IMR-90 (cell line): ENCODE measurements around the gene INSL6. TPM values are rescaled to one million over a fixed set of nuclear protein-coding genes. Genes with fewer than 3 reads are reported as not detected.

Experiments
- ATAC-seq: fragments of 200-7000 bp; cut with Tn5 transposase; 2 replicates; pipeline ENCODE4 v1.9.1; 2020; ENCODE audit warnings: low read depth, mild to moderate bottlenecking, moderate library complexity
- BruUV-seq: library from RNA; stranded (reverse); fragments of 400-500 nt; replicated peaks from 2 replicates; lab custom pipeline; 2021; lab: Mats Ljungman, UMichigan
- CTCF ChIA-PET: fragments of 300-600 bp; formaldehyde crosslinking; extraction: SDS; loops from one replicate; lab custom pipeline; 2021; ENCODE audit warnings: antibody characterized with exemption; lab: Yijun Ruan, JAX
- POLR2A ChIA-PET: fragments of 300-600 bp; sonication (Branson Sonifier 250); formaldehyde crosslinking; loops from one replicate; lab custom pipeline; 2022; ENCODE audit warnings: antibody characterized with exemption; ENCODE audit not compliant: unreplicated experiment; lab: Charles Lee
- DNase-seq: peaks from one replicate; pipeline ENCODE4 v3.0.0; 2013
- H2AFZ ChIP-seq: replicated peaks from 2 replicates; pipeline ENCODE3; 2013; ENCODE audit warnings: low read length, mild to moderate bottlenecking; ENCODE audit not compliant: poor library complexity
- H2AK5ac ChIP-seq: 2 replicates; pipeline ENCODE4 v1.6.1; 2013; ENCODE audit warnings: low read depth, low read length, inconsistent platforms
- H2AK9ac ChIP-seq: replicated peaks from 2 replicates; pipeline ENCODE3; 2013; ENCODE audit warnings: mild to moderate bottlenecking, low read depth, low read length, moderate library complexity; ENCODE audit not compliant: poor library complexity
- H2BK120ac ChIP-seq: 2 replicates; pipeline ENCODE4 v1.6.1; 2013; ENCODE audit warnings: low read depth, low read length, inconsistent platforms
- H2BK15ac ChIP-seq: 3 replicates; pipeline ENCODE4 v1.6.1; 2013; ENCODE audit warnings: low read depth, low read length, inconsistent platforms
- H2BK20ac ChIP-seq: 2 replicates; pipeline ENCODE4 v1.6.1; 2013; ENCODE audit warnings: low read depth, mild to moderate bottlenecking, inconsistent platforms, low read length, moderate library complexity
- H2BK5ac ChIP-seq: 2 replicates; pipeline ENCODE4 v1.6.1; 2013; ENCODE audit warnings: mild to moderate bottlenecking, low read depth, low read length, inconsistent platforms; ENCODE audit not compliant: poor library complexity, severe bottlenecking
- H3K14ac ChIP-seq: replicated peaks from 2 replicates; pipeline ENCODE4 v1.6.1; 2013; ENCODE audit warnings: low read depth, low read length, inconsistent platforms
- H3K18ac ChIP-seq: 2 replicates; pipeline ENCODE4 v1.6.1; 2013; ENCODE audit warnings: low read depth, low read length, control low read depth
- H3K23ac ChIP-seq: 2 replicates; pipeline ENCODE4 v1.6.1; 2013; ENCODE audit warnings: low read depth, low read length, inconsistent platforms
- H3K27ac ChIP-seq: 2 replicates; pipeline ENCODE4 v1.5.1; 2013; ENCODE audit warnings: mild to moderate bottlenecking, control low read depth, low read length; ENCODE audit not compliant: insufficient read depth
- H3K27me3 ChIP-seq: 2 replicates; pipeline ENCODE4 v1.6.1; 2013; ENCODE audit warnings: low read length; ENCODE audit not compliant: control insufficient read depth, insufficient read depth
- H3K36me3 ChIP-seq: 2 replicates; pipeline ENCODE4 v1.6.1; 2013; ENCODE audit warnings: low read length, mixed read lengths; ENCODE audit not compliant: control insufficient read depth, insufficient read depth
- H3K4ac ChIP-seq: 2 replicates; pipeline ENCODE4 v1.6.1; 2013; ENCODE audit warnings: low read depth, low read length, inconsistent platforms
- H3K4me1 ChIP-seq: 2 replicates; pipeline ENCODE4 v1.6.1; 2013; ENCODE audit warnings: low read length, mixed read lengths; ENCODE audit not compliant: control insufficient read depth, insufficient read depth
- H3K4me2 ChIP-seq: 2 replicates; pipeline ENCODE4 v1.6.1; 2013; ENCODE audit warnings: low read depth, mild to moderate bottlenecking, control low read depth, low read length, moderate library complexity
- H3K4me3 ChIP-seq: 2 replicates; pipeline ENCODE4 v1.5.1; 2013; ENCODE audit warnings: low read depth, mild to moderate bottlenecking, control low read depth, low read length, moderate library complexity; ENCODE audit not compliant: insufficient read depth
- H3K56ac ChIP-seq: 2 replicates; pipeline ENCODE4 v1.6.1; 2013; ENCODE audit warnings: low read length, inconsistent platforms; ENCODE audit not compliant: insufficient read depth; ENCODE audit errors: extremely low read depth
- H3K79me1 ChIP-seq, 2 experiments: 2 replicates each; pipeline ENCODE4 v1.6.1; 2013; ENCODE audit warnings: low read length in 2 of 2, inconsistent platforms in 1 of 2, low read depth in 1 of 2
- H3K9ac ChIP-seq: 2 replicates; pipeline ENCODE4 v1.6.1; 2013; ENCODE audit warnings: low read depth, low read length, control low read depth
- H3K9me1 ChIP-seq: 2 replicates; pipeline ENCODE4 v1.6.1; 2013; ENCODE audit warnings: low read length, inconsistent platforms; ENCODE audit not compliant: insufficient read depth
- H3K9me3 ChIP-seq: 2 replicates; pipeline ENCODE4 v1.6.1; 2013; ENCODE audit warnings: low read length; ENCODE audit not compliant: control insufficient read depth, insufficient read depth
- H4K20me1 ChIP-seq: 2 replicates; pipeline ENCODE4 v1.6.1; 2013; ENCODE audit warnings: low read length, inconsistent platforms; ENCODE audit not compliant: insufficient read depth
- H4K5ac ChIP-seq: 2 replicates; pipeline ENCODE4 v1.6.1; 2013; ENCODE audit warnings: mild to moderate bottlenecking, low read depth, low read length, control low read depth
- H4K8ac ChIP-seq, 2 experiments: 2 replicates each; pipeline ENCODE4 v1.6.1; 2013; ENCODE audit warnings: low read depth in 2 of 2, low read length in 2 of 2, control low read depth in 1 of 2, inconsistent platforms in 1 of 2
- H4K91ac ChIP-seq: 2 replicates; pipeline ENCODE4 v1.6.1; 2013; ENCODE audit warnings: low read depth, low read length, inconsistent platforms; ENCODE audit not compliant: insufficient read depth
- BHLHE40 ChIP-seq: fragments of 150-350 bp; IDR thresholded peaks from 2 replicates; pipeline ENCODE4 v1.6.1; 2016; ENCODE audit warnings: mild to moderate bottlenecking, low read depth, low read length
- CHD1 ChIP-seq: IDR thresholded peaks from 2 replicates; pipeline ENCODE4 v1.6.1; 2012; ENCODE audit warnings: low read depth, low read length, improper control_type of control experiment
- CTCF ChIP-seq: conservative IDR thresholded peaks from 2 replicates; pipeline ENCODE4 v1.5.1; 2012; ENCODE audit warnings: mild to moderate bottlenecking, low read depth, low read length, improper control_type of control experiment
- ELK1 ChIP-seq: fragments of 150-350 bp; IDR thresholded peaks from 2 replicates; pipeline ENCODE4 v1.6.1; 2016; ENCODE audit warnings: low read depth, mild to moderate bottlenecking, low read length, moderate library complexity, borderline replicate concordance
- MXI1 ChIP-seq: IDR thresholded peaks from 2 replicates; pipeline ENCODE4 v1.6.1; 2012; ENCODE audit warnings: low read depth, mild to moderate bottlenecking, low read length, moderate library complexity, borderline replicate concordance
- POLR2A ChIP-seq: IDR thresholded peaks from 2 replicates; pipeline ENCODE4 v1.6.1; 2012; ENCODE audit warnings: mild to moderate bottlenecking, low read depth, low read length
- RAD21 ChIP-seq: IDR thresholded peaks from 2 replicates; pipeline ENCODE4 v1.6.1; 2012; ENCODE audit warnings: low read length, improper control_type of control experiment
- RCOR1 ChIP-seq: IDR thresholded peaks from 2 replicates; pipeline ENCODE4 v1.6.1; 2012; ENCODE audit warnings: mild to moderate bottlenecking, low read length, improper control_type of control experiment; ENCODE audit not compliant: insufficient replicate concordance
- RFX5 ChIP-seq: IDR thresholded peaks from 2 replicates; pipeline ENCODE4 v1.8.0; 2012; ENCODE audit warnings: low read depth, mild to moderate bottlenecking, low read length, moderate library complexity
- WGBS, 2 experiments: methylation state at CpG; one replicate each; pipeline versions ENCODE4 v1.1.5 to v1.1.7; 2013; ENCODE audit warnings: missing lambda C conversion rate in 2 of 2; ENCODE audit not compliant: insufficient read length in 1 of 2; ENCODE audit errors: extremely low coverage in 2 of 2; 5-methylcytosine and 5-hydroxymethylcytosine counted together
- dilution Hi-C: fragments of 300-500 bp; cut with HindIII; formaldehyde crosslinking; loops from one replicate; pipeline ENCODE4 v1.14.3; 2018; ENCODE audit warnings: low sequenced_read_pairs; ENCODE audit not compliant: unreplicated experiment
- in situ Hi-C: fragments of 300-500 bp; cut with MboI; formaldehyde crosslinking; loops from 3 replicates; pipeline ENCODE4 v1.14.3; 2019; ENCODE audit warnings: low sequenced_read_pairs, inconsistent platforms, mixed read lengths
- intact Hi-C: fragments of 100-400 bp; cut with micrococcal nuclease; formaldehyde crosslinking; loops from 2 replicates; pipeline ENCODE4 v1.10.0; 2022
- polyA plus RNA-seq, 3 experiments: library from polyadenylated mRNA; depleted of rRNA; stranded (reverse); fragments of >200 nt; gene quantifications; 2 replicates each; pipeline ENCODE4 v1.2.3, GENCODE V29; 2012; ENCODE audit warnings: low replicate concordance in 1 of 3
- total RNA-seq: library from RNA; depleted of rRNA; stranded (reverse); fragments of >200 nt; gene quantifications from 2 replicates; pipeline ENCODE4 v1.2.3, GENCODE V29; 2012

Gene INSL6
- total and polyA plus RNA-seq, 2 of the 4 experiments (the other 2 are of a cell fraction): not detected

GRCh38 chr9:5191985-5192384 lies 6.5 kb upstream of the INSL6 start:
- Histone ChIP-seq H2AFZ (no peak overlapping the region), H4K20me1 (no peaks in the 10 kb centered on the region), H3K4ac (no peak overlapping the region), H3K14ac (no peak overlapping the region), H2BK5ac (no peak overlapping the region), H3K4me3 (no peak overlapping the region), H3K9ac (no peak overlapping the region), H4K91ac (no peak overlapping the region), H3K56ac (no peak overlapping the region), H2AK9ac (no peak overlapping the region), H3K4me1 (no peaks in the 10 kb centered on the region), H3K27me3 (peaks cover 16% of the 10 kb centered on the region), H2AK5ac (no peak overlapping the region), H2BK15ac (no peak overlapping the region), H2BK20ac (no peak overlapping the region), H4K5ac (no peak overlapping the region), H2BK120ac (no peak overlapping the region), H3K9me1 (no peaks in the 10 kb centered on the region), H4K8ac (no peak overlapping the region), H3K9me3 (no peaks in the 10 kb centered on the region), H3K18ac (no peak overlapping the region), H3K79me1 (no peaks in the 10 kb centered on the region), H3K23ac (no peak overlapping the region), H3K27ac (no peak overlapping the region), H3K36me3 (no peaks in the 10 kb centered on the region), H3K4me2 (no peak overlapping the region)
- no peak for TF ChIP-seq BHLHE40
- no peak for TF ChIP-seq RCOR1
- TF ChIP-seq RAD21: no peak
- TF ChIP-seq MXI1: no peak
- no peak for TF ChIP-seq POLR2A
- no peak for TF ChIP-seq ELK1
- TF ChIP-seq CTCF: no peak
- no peak for TF ChIP-seq RFX5
- TF ChIP-seq CHD1: no peak
- ChIA-PET POLR2A (no interaction called here), CTCF (no interaction called here)
- dilution Hi-C loops: no loop called here
- intact Hi-C loops: no loop called here
- no peak for DNase-seq
- 100% methylated on average over 1 of the region's 3 CpGs; no CpG with 5 or more reads in 1 of the 2 experiments for WGBS, 2 experiments
- in situ Hi-C loops: loop anchor here (25.0 kb wide), 1 partner anchor 430 kb away; no protein-coding TSS in a partner anchor
- ATAC-seq: no peak
- no TSS peak for BruUV-seq
